Stomach (tissue), 4 donors: ENCODE measurements around the gene USP9X.

Source experiments
- CTCF ChIP-seq, 7 experiments: fragments of 450-650 bp in 4 of 7; fragments of 200-600 bp in 3 of 7; sonication (generic) in 3 of 7; IDR thresholded peaks; one replicate each; pipeline ENCODE4 v1.5.1; 2016 to 2019; ENCODE audit warnings: antibody characterized with exemption in 7 of 7, control low read depth in 2 of 7, mild to moderate bottlenecking in 1 of 7
- POLR2AphosphoS5 ChIP-seq, 3 donors: sonication (generic); formaldehyde crosslinking; IDR thresholded peaks; one replicate each; pipeline ENCODE4 v1.6.1; 2016; ENCODE audit warnings: antibody characterized with exemption in 3 of 3

GRCh38 chrX:41144873-41145272, 59.6 kb downstream of the USP9X start:
- TF ChIP-seq CTCF (IDR thresholded peaks at IDR 0.05), result no peak
- no peak for TF ChIP-seq POLR2AphosphoS5 (IDR thresholded peaks at IDR 0.05)
